CD14-positive monocyte (primary cell): Measurements from ENCODE around the gene NAT9. TPM values are rescaled to one million over a fixed set of nuclear protein-coding genes. Genes with fewer than 3 reads are reported as not detected.

Source experiments
- DNase-seq, 3 donors: peaks; one replicate each; pipeline ENCODE4 v3.0.0-alpha.2; 2011 to 2022
- H2AFZ ChIP-seq: 2 replicates; pipeline ENCODE4 v1.6.0; 2012; ENCODE audit warnings: mild to moderate bottlenecking, low read depth, low read length, inconsistent platforms; ENCODE audit not compliant: insufficient read depth, poor library complexity, severe bottlenecking
- H3K27ac ChIP-seq, 2 donors: 1 replicate in 1 of 2; 2 replicates in 1 of 2; pipeline ENCODE4 v1.5.1; 2012 to 2013; ENCODE audit warnings: low read length in 2 of 2, control low read depth in 1 of 2, inconsistent platforms in 1 of 2, low read depth in 1 of 2, mild to moderate bottlenecking in 1 of 2
- H3K27me3 ChIP-seq, 2 donors: one replicate each; pipeline versions ENCODE4 v1.6.0 to v1.6.1; 2011 to 2013; ENCODE audit warnings: low read length in 2 of 2; ENCODE audit not compliant: control insufficient read depth in 2 of 2, insufficient read depth in 2 of 2
- H3K36me3 ChIP-seq, 2 donors: replicated peaks in 1 of 2; 1 replicate in 1 of 2; 2 replicates in 1 of 2; pipeline versions ENCODE4 v1.5.1 to v1.6.1; 2012 to 2013; ENCODE audit warnings: low read length in 2 of 2, control low read depth in 1 of 2, inconsistent platforms in 1 of 2, mild to moderate bottlenecking in 1 of 2; ENCODE audit not compliant: insufficient read depth in 2 of 2, control insufficient read depth in 1 of 2
- H3K4me1 ChIP-seq, 2 donors: 1 replicate in 1 of 2; 2 replicates in 1 of 2; pipeline versions ENCODE4 v1.5.1 to v1.6.1; 2012 to 2013; ENCODE audit warnings: low read length in 2 of 2, control low read depth in 1 of 2, inconsistent platforms in 1 of 2, mild to moderate bottlenecking in 1 of 2, moderate library complexity in 1 of 2; ENCODE audit not compliant: insufficient read depth in 2 of 2, control insufficient read depth in 1 of 2
- H3K4me2 ChIP-seq: replicated peaks from 2 replicates; pipeline ENCODE3; 2012; ENCODE audit warnings: low read length, moderate library complexity, mild to moderate bottlenecking; ENCODE audit not compliant: poor library complexity, severe bottlenecking; ENCODE audit errors: extremely low read depth
- H3K4me3 ChIP-seq, 3 experiments: fragments of 200-600 bp in 1 of 3; sonication (generic) in 1 of 3; replicated peaks in 1 of 3; 1 replicate in 2 of 3; 2 replicates in 1 of 3; pipeline ENCODE4 v1.5.1; 2011 to 2013; ENCODE audit warnings: low read length in 3 of 3, mild to moderate bottlenecking in 3 of 3, control low read depth in 2 of 3, low read depth in 2 of 3, inconsistent platforms in 1 of 3, moderate library complexity in 1 of 3
- H3K79me2 ChIP-seq: 2 replicates; pipeline ENCODE4 v1.6.0; 2012; ENCODE audit warnings: mild to moderate bottlenecking, control low read depth, inconsistent platforms, low read length, moderate library complexity; ENCODE audit not compliant: insufficient read depth
- H3K9ac ChIP-seq: 2 replicates; pipeline ENCODE4 v1.6.0; 2017; ENCODE audit warnings: low read length, mild to moderate bottlenecking; ENCODE audit not compliant: insufficient read depth, poor library complexity, severe bottlenecking
- H3K9me3 ChIP-seq, 2 donors: replicated peaks in 1 of 2; 1 replicate in 1 of 2; 2 replicates in 1 of 2; pipeline versions ENCODE4 v1.5.1 to v1.6.1; 2012 to 2013; ENCODE audit warnings: low read length in 2 of 2, control low read depth in 1 of 2; ENCODE audit not compliant: control insufficient read depth in 1 of 2, insufficient read depth in 1 of 2
- H4K20me1 ChIP-seq: 2 replicates; pipeline ENCODE4 v1.6.0; 2012; ENCODE audit warnings: mild to moderate bottlenecking, low read length, control low read depth, moderate library complexity; ENCODE audit not compliant: insufficient read depth
- H3K27ac Mint-ChIP-seq, 7 donors: one replicate each; pipeline ENCODE4 v1.8.0; 2020; ENCODE audit warnings: mild to moderate bottlenecking in 7 of 7, mixed read lengths in 7 of 7, moderate library complexity in 6 of 7, inconsistent platforms in 2 of 7
- H3K27me3 Mint-ChIP-seq, 3 donors: one replicate each; pipeline ENCODE4 v1.8.0; 2021 to 2022; ENCODE audit warnings: low read depth in 3 of 3, mild to moderate bottlenecking in 3 of 3, mixed read lengths in 3 of 3, moderate library complexity in 3 of 3, inconsistent platforms in 1 of 3
- H3K36me3 Mint-ChIP-seq, 2 donors: one replicate each; pipeline ENCODE4 v1.8.0; 2020; ENCODE audit warnings: mixed read lengths in 2 of 2, inconsistent platforms in 1 of 2, mild to moderate bottlenecking in 1 of 2
- H3K4me1 Mint-ChIP-seq: one replicate; pipeline ENCODE4 v1.8.0; 2020; ENCODE audit warnings: mild to moderate bottlenecking, mixed read lengths
- H3K4me3 Mint-ChIP-seq, 2 donors: one replicate each; pipeline ENCODE4 v1.8.0; 2020; ENCODE audit warnings: mild to moderate bottlenecking in 2 of 2, mixed read lengths in 2 of 2, moderate library complexity in 1 of 2
- H3K9me3 Mint-ChIP-seq, 7 donors: one replicate each; pipeline ENCODE4 v1.8.0; 2020 to 2022; ENCODE audit warnings: mixed read lengths in 7 of 7, mild to moderate bottlenecking in 6 of 7, moderate library complexity in 6 of 7, inconsistent platforms in 2 of 7
- WGBS: methylation state at CpG from one replicate; pipeline ENCODE4 v1.1.5; 2013; ENCODE audit warnings: missing lambda C conversion rate; ENCODE audit not compliant: insufficient coverage; 5-methylcytosine and 5-hydroxymethylcytosine counted together
- intact Hi-C, 2 donors: fragments of 100-400 bp; cut with micrococcal nuclease; formaldehyde crosslinking; loops; one replicate each; pipeline versions ENCODE4 v1.15.0 to v1.15.1; 2023
- polyA plus RNA-seq, 3 donors: library from polyadenylated mRNA; depleted of rRNA in 1 of 3; unstranded in 2 of 3; stranded (reverse) in 1 of 3; fragments of 300-500 nt in 2 of 3; fragments of >200 nt in 1 of 3; fragmentation: Illumina TruSeq in 2 of 3; gene quantifications; 1 replicate in 2 of 3; 2 replicates in 1 of 3; pipeline ENCODE4 v1.2.3, GENCODE V29; 2012 to 2021
- TF ChIP-seq, protein P1 (sequence below): fragments of 200-600 bp; IDR thresholded peaks from one replicate; pipeline ENCODE4 v1.8.0; 2022; ENCODE audit warnings: antibody characterized with exemption, mild to moderate bottlenecking

Gene NAT9
- polyA plus RNA-seq, 3 donors = 7.1 to 95.6 (median 7.8) TPM

DNA sequence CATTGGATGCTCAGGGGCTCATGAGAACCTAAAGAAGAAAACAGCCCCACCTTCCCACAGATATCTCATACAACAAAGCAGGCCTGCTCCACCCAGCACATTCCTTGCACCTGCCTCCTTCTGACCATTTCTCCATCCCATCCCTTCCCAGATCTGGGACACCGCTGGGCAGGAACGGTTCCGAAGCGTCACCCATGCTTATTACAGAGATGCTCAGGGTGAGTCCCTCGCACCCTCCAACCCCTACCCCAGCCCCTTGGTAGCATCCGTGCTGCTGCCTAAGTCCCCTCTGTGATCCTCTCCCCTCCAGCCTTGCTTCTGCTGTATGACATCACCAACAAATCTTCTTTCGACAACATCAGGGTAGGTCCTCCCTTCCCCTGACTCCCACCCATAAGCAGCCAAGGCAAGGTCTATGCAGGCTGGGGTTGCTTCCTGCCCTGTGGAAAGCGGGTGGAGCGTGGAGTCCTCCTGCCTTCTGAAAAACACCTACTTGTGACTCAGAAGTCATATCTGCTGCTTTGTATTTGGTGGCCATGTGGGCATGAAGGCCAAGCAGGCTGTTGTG, 33.1 kb downstream of the NAT9 start:
- intact Hi-C loops = loop anchor here in 1 of 2 donors (5.0 to 10.0 kb wide), 2 partner anchors 119 to 212 kb away; no protein-coding TSS in a partner anchor
- H3K27ac ChIP-seq = no peak overlapping the region
- H3K79me2 ChIP-seq = peaks cover 57% of the 10 kb centered on the region

GRCh38 chr17:74742153-74742515, 34.0 kb downstream of the NAT9 start:
- Histone ChIP-seq H3K27me3 (no peaks in the 10 kb centered on the region), H3K36me3 (no peaks in the 10 kb centered on the region), H3K9me3 (no peaks in the 10 kb centered on the region), H3K4me1 (peaks cover 89 to 99% of the 10 kb centered on the region in 2 donors), H3K79me2 (peaks cover 59% of the 10 kb centered on the region), H3K27ac (peak overlapping the region in 1 of 2 donors; percentile 52), H2AFZ (peak overlapping the region; percentile 32), H3K9ac (peak overlapping the region; percentile 29), H3K4me2 (peak overlapping the region; percentile 47), H4K20me1 (no peaks in the 10 kb centered on the region), H3K4me3 (peak overlapping the region in 1 of 3 experiments; percentile 42)
- Mint-ChIP-seq H3K9me3 (peaks cover 0 to 2% (median 0%) of the 10 kb centered on the region in 7 donors), H3K27me3 (peaks cover 0 to 3% (median 0%) of the 10 kb centered on the region in 3 donors), H3K27ac (peak overlapping the region; percentile 44 to 86 (median 66)), H3K36me3 (peaks cover 9 to 21% of the 10 kb centered on the region in 2 donors), H3K4me1 (peaks cover 87% of the 10 kb centered on the region), H3K4me3 (peak overlapping the region; percentile 60 to 75)
- peak in 1 of 3 donors; percentile 18 for DNase-seq
- WGBS = no CpG with 5 or more reads among the region's 4 CpGs
- TF ChIP-seq, protein P1, sequence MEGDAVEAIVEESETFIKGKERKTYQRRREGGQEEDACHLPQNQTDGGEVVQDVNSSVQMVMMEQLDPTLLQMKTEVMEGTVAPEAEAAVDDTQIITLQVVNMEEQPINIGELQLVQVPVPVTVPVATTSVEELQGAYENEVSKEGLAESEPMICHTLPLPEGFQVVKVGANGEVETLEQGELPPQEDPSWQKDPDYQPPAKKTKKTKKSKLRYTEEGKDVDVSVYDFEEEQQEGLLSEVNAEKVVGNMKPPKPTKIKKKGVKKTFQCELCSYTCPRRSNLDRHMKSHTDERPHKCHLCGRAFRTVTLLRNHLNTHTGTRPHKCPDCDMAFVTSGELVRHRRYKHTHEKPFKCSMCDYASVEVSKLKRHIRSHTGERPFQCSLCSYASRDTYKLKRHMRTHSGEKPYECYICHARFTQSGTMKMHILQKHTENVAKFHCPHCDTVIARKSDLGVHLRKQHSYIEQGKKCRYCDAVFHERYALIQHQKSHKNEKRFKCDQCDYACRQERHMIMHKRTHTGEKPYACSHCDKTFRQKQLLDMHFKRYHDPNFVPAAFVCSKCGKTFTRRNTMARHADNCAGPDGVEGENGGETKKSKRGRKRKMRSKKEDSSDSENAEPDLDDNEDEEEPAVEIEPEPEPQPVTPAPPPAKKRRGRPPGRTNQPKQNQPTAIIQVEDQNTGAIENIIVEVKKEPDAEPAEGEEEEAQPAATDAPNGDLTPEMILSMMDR = no peak
- intact Hi-C loops = loop anchor here in 1 of 2 donors (5.0 to 10.0 kb wide), 2 partner anchors 120 to 213 kb away; no protein-coding TSS in a partner anchor

More for the DNA sequence above, 33.1 kb downstream of the NAT9 start:
- Histone ChIP-seq H3K4me2 (no peak overlapping the region), H3K4me1 (peaks cover 91 to 99% of the 10 kb centered on the region in 2 donors), H4K20me1 (no peaks in the 10 kb centered on the region), H3K4me3 (peak overlapping the region in 1 of 3 experiments; percentile 42), H3K9me3 (no peaks in the 10 kb centered on the region), H3K36me3 (no peaks in the 10 kb centered on the region), H3K9ac (no peak overlapping the region), H3K27me3 (no peaks in the 10 kb centered on the region), H2AFZ (no peak overlapping the region)
- peaks cover 0 to 2% (median 0%) of the 10 kb centered on the region in 7 donors for H3K9me3 Mint-ChIP-seq
- peak overlapping the region in 1 of 2 donors; percentile 75 for H3K4me3 Mint-ChIP-seq
- peaks cover 9 to 21% of the 10 kb centered on the region in 2 donors for H3K36me3 Mint-ChIP-seq
- H3K27ac Mint-ChIP-seq = peak overlapping the region in 5 of 7 donors; percentile 66 to 89 (median 76)
- 85% methylated on average over 7 of the region's 9 CpGs for WGBS
- peaks cover 88% of the 10 kb centered on the region for H3K4me1 Mint-ChIP-seq
- H3K27me3 Mint-ChIP-seq = peaks cover 0 to 3% (median 0%) of the 10 kb centered on the region in 3 donors
- TF ChIP-seq, protein P1 = no peak
- DNase-seq = peak in 1 of 3 donors; percentile 7
